KMS-11 (cell line): Measurements from ENCODE around the gene EGFL8.

ENCODE experiments used
- H2AFZ ChIP-seq: fragments of 200-600 bp; sonication (generic); 2 replicates; pipeline ENCODE4 v1.6.1; 2016; ENCODE audit warnings: antibody characterized with exemption, mixed run types, low read depth
- H3K27ac ChIP-seq: fragments of 200-600 bp; sonication (generic); 2 replicates; pipeline ENCODE4 v1.6.1; 2016; ENCODE audit warnings: mild to moderate bottlenecking, mixed run types
- H3K27me3 ChIP-seq: fragments of 200-600 bp; sonication (generic); 2 replicates; pipeline ENCODE4 v1.6.1; 2017; ENCODE audit warnings: mild to moderate bottlenecking, low read depth, mixed run types, moderate library complexity; ENCODE audit not compliant: insufficient read depth
- H3K36me3 ChIP-seq: fragments of 200-600 bp; sonication (generic); 2 replicates; pipeline ENCODE4 v1.6.1; 2017; ENCODE audit warnings: mild to moderate bottlenecking, mixed run types; ENCODE audit not compliant: insufficient read depth
- H3K4me1 ChIP-seq: fragments of 200-600 bp; sonication (generic); 2 replicates; pipeline ENCODE4 v1.6.1; 2016; ENCODE audit warnings: mild to moderate bottlenecking, low read depth, mixed run types; ENCODE audit not compliant: poor library complexity, severe bottlenecking
- H3K4me2 ChIP-seq: fragments of 200-600 bp; sonication (generic); 2 replicates; pipeline ENCODE4 v1.7.0; 2016; ENCODE audit warnings: mild to moderate bottlenecking, mixed run types
- H3K4me3 ChIP-seq: fragments of 200-600 bp; sonication (generic); IDR thresholded peaks from 2 replicates; pipeline ENCODE4 v1.6.1; 2017; ENCODE audit warnings: low read depth, low read length, mixed read lengths; ENCODE audit not compliant: insufficient read depth
- H3K79me2 ChIP-seq: fragments of 200-600 bp; sonication (generic); 2 replicates; pipeline ENCODE4 v1.6.1; 2016; ENCODE audit warnings: low read depth, mixed run types; ENCODE audit not compliant: insufficient read depth
- H3K9ac ChIP-seq: fragments of 200-600 bp; sonication (generic); 2 replicates; pipeline ENCODE4 v1.6.1; 2016; ENCODE audit warnings: mild to moderate bottlenecking, mixed run types
- H4K20me1 ChIP-seq: fragments of 200-600 bp; sonication (generic); 2 replicates; pipeline ENCODE4 v1.6.1; 2016; ENCODE audit warnings: mild to moderate bottlenecking, mixed run types; ENCODE audit not compliant: insufficient read depth
- CTCF ChIP-seq: fragments of 200-600 bp; sonication (generic); conservative IDR thresholded peaks from 2 replicates; pipeline ENCODE4 v1.6.1; 2017; ENCODE audit warnings: low read depth, mild to moderate bottlenecking, antibody characterized with exemption, low read length, moderate library complexity, mixed read lengths

EGFL8 gene

GRCh38 chr6:32178547-32179440 is 14.4 kb downstream of the EGFL8 start:
- H4K20me1 ChIP-seq: no peaks in the 10 kb centered on the region
- H3K27ac ChIP-seq: peak overlapping the region; percentile 72
- no peaks in the 10 kb centered on the region for H3K79me2 ChIP-seq
- H2AFZ ChIP-seq: peak overlapping the region; percentile 68; the same call in 1 of the 2 replicates
- H3K9ac ChIP-seq: peak overlapping the region; percentile 67; the same call in 1 of the 2 replicates
- H3K4me2 ChIP-seq: peak overlapping the region; percentile 97
- H3K27me3 ChIP-seq: no peaks in the 10 kb centered on the region
- H3K36me3 ChIP-seq: no peaks in the 10 kb centered on the region
- H3K4me1 ChIP-seq: peaks cover 21% of the 10 kb centered on the region
- no peak for TF ChIP-seq CTCF
- H3K4me3 ChIP-seq: no peak overlapping the region

- H4K20me1 ChIP-seq: no peaks in the 10 kb centered on the region
- no peak overlapping the region for H3K4me2 ChIP-seq
- H3K9ac ChIP-seq: no peak overlapping the region
- no peak for TF ChIP-seq CTCF
- H3K79me2 ChIP-seq: no peaks in the 10 kb centered on the region
- no peak overlapping the region for H3K27ac ChIP-seq
- no peaks in the 10 kb centered on the region for H3K36me3 ChIP-seq
- H3K4me3 ChIP-seq: no peak overlapping the region
- peaks cover 21% of the 10 kb centered on the region for H3K4me1 ChIP-seq
- H2AFZ ChIP-seq: no peak overlapping the region
- no peaks in the 10 kb centered on the region for H3K27me3 ChIP-seq
These were observed 15.5 kb downstream of the EGFL8 start for GRCh38 chr6:32179766-32180405.

GRCh38 chr6:32181148-32181702 is 16.8 kb downstream of the EGFL8 start:
- H3K9ac ChIP-seq: no peak overlapping the region

More at GRCh38 chr6:32181148-32181702, 16.8 kb downstream of the EGFL8 start:
- Histone ChIP-seq H3K27ac (no peak overlapping the region), H3K4me3 (no peak overlapping the region), H2AFZ (no peak overlapping the region), H4K20me1 (no peaks in the 10 kb centered on the region), H3K27me3 (no peaks in the 10 kb centered on the region), H3K4me2 (no peak overlapping the region), H3K36me3 (no peaks in the 10 kb centered on the region), H3K79me2 (no peaks in the 10 kb centered on the region), H3K4me1 (peaks cover 15% of the 10 kb centered on the region)
- no peak for TF ChIP-seq CTCF
